ENCODE measurements around the gene NEUROD1. TPM values are rescaled to one million over a fixed set of nuclear protein-coding genes. Genes with fewer than 3 reads are reported as not detected.

NEUROD1 gene
- total RNA-seq, 2 donors from 2014 or later = not detected

DNA sequence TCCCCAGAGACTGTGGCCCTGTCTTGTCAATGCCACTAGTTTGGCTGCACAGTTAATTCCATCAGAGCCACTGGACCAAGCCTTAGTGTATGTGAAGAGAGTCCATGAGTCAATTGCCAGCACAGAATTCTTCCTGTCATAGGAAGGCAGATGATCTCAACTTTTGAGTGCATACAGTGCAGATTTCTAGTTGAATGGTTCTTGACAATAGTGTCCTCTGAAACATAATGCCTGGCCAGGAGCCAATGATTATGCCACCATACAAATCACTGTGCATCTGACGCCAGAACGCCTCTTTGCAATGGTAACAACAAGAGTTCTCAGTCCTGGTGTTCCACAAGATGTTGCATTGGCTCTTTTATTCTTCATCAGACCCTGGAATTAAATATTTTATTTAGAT is 7.1 kb downstream of the NEUROD1 start:
- Mint-ChIP-seq H3K36me3 (peaks cover 5% of the 10 kb centered on the region), H3K4me3 (no peak overlapping the region), H3K4me1 (ENCODE audit: low read depth in 2 of 2) (peaks cover 13% of the 10 kb centered on the region in 2 donors), H3K27ac (no peak overlapping the region), H3K27me3 (peaks cover 36 to 66% of the 10 kb centered on the region in 2 donors), H3K9me3 (peaks cover 4% of the 10 kb centered on the region)
- ATAC-seq (no peak), DNase-seq (ENCODE audit: low spot score) (no peak)

DNA sequence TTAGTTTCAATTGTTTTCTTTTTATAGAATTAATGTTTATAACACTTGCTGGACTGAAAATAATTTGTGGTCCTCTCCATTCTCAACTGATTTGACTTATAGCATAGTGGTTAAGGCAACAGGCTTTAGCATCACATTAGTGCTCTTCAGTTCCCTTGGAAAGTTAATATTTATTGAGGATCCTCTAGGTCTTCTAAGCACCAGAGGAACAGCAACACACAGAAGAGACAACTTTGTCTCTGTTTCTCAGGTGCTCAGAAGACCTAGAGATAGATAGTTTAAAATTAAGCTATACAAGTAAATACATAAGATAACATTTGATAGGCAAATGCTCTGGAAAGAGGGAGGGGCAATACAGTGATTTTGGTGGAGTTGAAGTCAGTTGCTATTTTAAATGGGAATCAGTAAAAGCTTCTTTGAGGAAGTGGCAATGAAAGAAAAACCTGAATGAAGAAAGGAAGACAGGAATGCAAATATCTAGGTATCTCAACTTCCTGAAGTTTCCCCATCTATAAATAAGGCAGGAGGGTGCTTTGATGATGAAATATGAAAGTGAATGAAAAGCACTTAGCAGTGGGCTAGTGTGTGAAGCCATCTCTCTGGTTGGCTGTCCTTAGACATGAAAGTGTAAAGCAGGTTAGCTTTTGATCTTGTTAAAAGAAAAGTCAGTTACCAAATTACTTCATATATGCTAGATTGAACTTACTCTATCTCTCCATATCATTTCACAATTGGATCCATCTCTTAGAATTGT is 7.9 kb downstream of the NEUROD1 start:
- Mint-ChIP-seq H3K4me3 (no peak overlapping the region), H3K27me3 (peaks cover 33 to 66% of the 10 kb centered on the region in 2 donors), H3K4me1 (ENCODE audit: low read depth in 2 of 2) (peaks cover 8% of the 10 kb centered on the region in 2 donors), H3K9me3 (no peaks in the 10 kb centered on the region), H3K36me3 (no peaks in the 10 kb centered on the region), H3K27ac (no peak overlapping the region)
- ATAC-seq = peak in 1 of 2 donors; percentile 58
- no peak for DNase-seq (ENCODE audit: low spot score)

DNA sequence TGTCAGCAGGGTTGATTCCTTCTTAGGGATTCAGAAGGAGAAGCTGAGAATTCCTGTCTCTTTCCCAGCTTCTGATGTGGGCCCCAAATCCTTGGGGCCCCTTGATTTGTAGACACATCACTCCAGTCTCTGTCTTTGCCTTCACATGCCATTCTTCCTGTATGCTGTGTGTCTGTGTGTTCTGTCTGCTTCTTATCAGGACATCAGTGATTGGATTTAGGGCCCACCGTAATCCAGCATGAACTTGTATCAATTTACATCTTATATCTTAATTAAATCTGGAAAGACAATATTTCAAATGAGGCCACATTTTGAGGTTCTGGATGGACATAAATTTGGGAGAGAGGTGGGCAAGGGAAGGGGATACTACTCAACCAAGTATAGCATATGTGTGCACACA is 9.7 kb downstream of the NEUROD1 start:
- peaks cover 8% of the 10 kb centered on the region in 2 donors for H3K4me1 Mint-ChIP-seq (ENCODE audit: low read depth in 2 of 2)
- no peak for ATAC-seq
- no peak overlapping the region for H3K4me3 Mint-ChIP-seq
- DNase-seq (ENCODE audit: low spot score) = no peak
- H3K36me3 Mint-ChIP-seq = peaks cover under 1% of the 10 kb centered on the region
- H3K9me3 Mint-ChIP-seq = no peaks in the 10 kb centered on the region
- peaks cover 30 to 53% of the 10 kb centered on the region in 2 donors for H3K27me3 Mint-ChIP-seq
- H3K27ac Mint-ChIP-seq = no peak overlapping the region

GRCh38 chr2:181667234-181667633 is 13.1 kb downstream of the NEUROD1 start:
- H3K9me3 Mint-ChIP-seq = no peaks in the 10 kb centered on the region
- no peak for ATAC-seq
- no peak overlapping the region for H3K27ac Mint-ChIP-seq
- H3K4me1 Mint-ChIP-seq (ENCODE audit: low read depth in 2 of 2) = peaks cover under 1% of the 10 kb centered on the region in 2 donors
- DNase-seq (ENCODE audit: low spot score) = no peak
- peaks cover 4% of the 10 kb centered on the region for H3K36me3 Mint-ChIP-seq
- peaks cover 21 to 30% of the 10 kb centered on the region in 2 donors for H3K27me3 Mint-ChIP-seq
- H3K4me3 Mint-ChIP-seq = no peak overlapping the region

DNA sequence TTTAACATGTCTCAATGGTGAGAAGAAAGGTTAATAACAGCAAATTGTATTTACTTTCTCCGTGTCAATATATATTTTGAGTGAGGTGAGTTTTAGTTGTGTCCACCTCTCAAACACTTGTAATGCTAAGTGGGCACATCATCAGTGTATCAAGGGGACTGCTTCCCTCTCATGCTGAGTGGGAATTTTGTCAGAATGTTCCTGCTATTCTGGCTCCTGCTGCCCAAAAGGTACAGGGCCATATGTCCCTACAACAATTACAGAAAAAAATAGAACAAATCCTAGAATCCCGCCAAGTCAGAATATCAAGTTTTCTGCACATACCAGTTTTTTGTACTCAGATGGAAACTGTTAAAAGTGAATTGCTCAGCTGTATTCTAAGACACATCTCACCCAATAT is 18.0 kb downstream of the NEUROD1 start:
- no peak for ATAC-seq
- H3K27me3 Mint-ChIP-seq = peaks cover 20 to 27% of the 10 kb centered on the region in 2 donors
- no peak overlapping the region for H3K27ac Mint-ChIP-seq
- DNase-seq (ENCODE audit: low spot score) = no peak
- H3K4me1 Mint-ChIP-seq (ENCODE audit: low read depth in 2 of 2) = peaks cover 0 to under 1% of the 10 kb centered on the region in 2 donors
- H3K36me3 Mint-ChIP-seq = peaks cover 4% of the 10 kb centered on the region
- H3K4me3 Mint-ChIP-seq = no peak overlapping the region
- H3K9me3 Mint-ChIP-seq = no peaks in the 10 kb centered on the region

DNA sequence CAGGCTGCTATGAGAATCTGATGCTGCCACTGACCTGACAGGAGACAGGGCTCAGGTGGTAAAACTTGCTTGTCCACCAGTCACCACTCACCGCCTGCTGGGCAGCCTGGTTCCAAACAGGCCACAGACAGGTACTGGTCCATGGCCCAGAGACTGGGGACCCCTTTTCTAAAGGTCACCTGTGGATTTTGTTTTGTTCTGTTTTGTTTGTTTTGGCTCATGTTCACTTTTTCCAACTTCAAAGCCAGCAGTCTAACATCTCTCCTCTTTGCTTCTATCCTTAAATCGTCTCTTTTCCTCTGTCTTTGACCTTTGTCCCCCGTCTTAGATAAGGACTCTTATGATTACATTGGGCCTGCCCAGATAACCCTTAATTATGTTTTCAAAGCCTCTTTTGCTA is 20.1 kb downstream of the NEUROD1 start:
- ATAC-seq (no peak), DNase-seq (ENCODE audit: low spot score) (no peak)
- Mint-ChIP-seq H3K9me3 (no peaks in the 10 kb centered on the region), H3K4me3 (no peak overlapping the region), H3K36me3 (no peaks in the 10 kb centered on the region), H3K4me1 (ENCODE audit: low read depth in 2 of 2) (peaks cover 0 to 7% of the 10 kb centered on the region in 2 donors), H3K27ac (no peak overlapping the region), H3K27me3 (peaks cover 26 to 38% of the 10 kb centered on the region in 2 donors)

DNA sequence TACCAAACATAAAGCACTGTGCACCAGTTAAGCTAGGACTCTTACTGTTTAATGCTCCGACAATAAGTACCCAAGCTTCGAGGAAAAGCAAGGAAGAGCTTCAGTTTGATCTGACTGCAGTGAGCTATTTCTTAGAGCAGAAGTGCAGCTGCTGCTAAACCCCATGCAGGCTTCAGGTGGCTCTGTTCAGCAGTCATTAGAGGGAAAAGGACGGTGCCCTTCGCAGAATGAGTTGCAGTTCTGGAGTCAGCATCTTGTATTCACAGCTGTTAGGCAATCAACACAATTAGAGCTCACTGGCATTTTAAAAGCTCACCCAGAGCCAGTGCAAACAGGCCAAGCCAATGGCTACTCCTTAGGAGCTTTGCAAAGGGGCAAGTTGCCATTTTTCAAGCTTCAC is 21.9 kb downstream of the NEUROD1 start:
- Mint-ChIP-seq H3K9me3 (no peaks in the 10 kb centered on the region), H3K4me3 (no peak overlapping the region), H3K27ac (no peak overlapping the region), H3K36me3 (no peaks in the 10 kb centered on the region), H3K27me3 (peaks cover 28 to 54% of the 10 kb centered on the region in 2 donors), H3K4me1 (ENCODE audit: low read depth in 2 of 2) (peaks cover 0 to 7% of the 10 kb centered on the region in 2 donors)
- ATAC-seq = no peak
- DNase-seq (ENCODE audit: low spot score) = no peak

DNA sequence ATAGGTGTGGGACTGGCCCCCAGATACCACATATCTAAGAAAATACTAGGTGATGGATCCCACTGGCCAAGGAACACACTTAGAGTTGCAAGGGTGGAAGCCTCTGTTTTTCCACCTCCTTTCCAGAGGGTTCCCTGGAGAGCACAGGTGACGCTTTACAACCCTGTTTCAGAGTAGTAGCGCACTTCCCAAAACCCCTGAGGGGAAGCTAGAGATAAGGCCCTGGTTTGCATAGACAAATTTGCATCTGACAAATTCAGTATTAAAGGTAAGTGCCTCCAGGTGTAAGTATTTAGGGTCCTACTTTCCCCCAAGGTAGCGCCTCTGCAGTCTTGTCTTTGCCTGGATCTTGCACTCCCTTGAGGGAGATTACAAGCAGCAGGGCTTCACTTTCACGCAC is 22.9 kb downstream of the NEUROD1 start:
- Mint-ChIP-seq H3K4me1 (ENCODE audit: low read depth in 2 of 2) (peaks cover 0 to 7% of the 10 kb centered on the region in 2 donors), H3K27me3 (peaks cover 34 to 62% of the 10 kb centered on the region in 2 donors), H3K36me3 (no peaks in the 10 kb centered on the region), H3K27ac (no peak overlapping the region), H3K4me3 (peak overlapping the region; percentile 75), H3K9me3 (no peaks in the 10 kb centered on the region)
- DNase-seq (ENCODE audit: low spot score) = no peak
- ATAC-seq = no peak

- ATAC-seq (peak; percentile 87 to 88), DNase-seq (ENCODE audit: low spot score) (peak; percentile 69)
- Mint-ChIP-seq H3K27ac (no peak within 1 kb of the TSS), H3K9me3 (no peaks in the 10 kb centered on the region), H3K4me1 (ENCODE audit: low read depth in 2 of 2) (peaks cover 0 to 7% of the 10 kb centered on the region in 2 donors), H3K36me3 (no peaks in the 10 kb centered on the region), H3K27me3 (peaks cover 38 to 68% of the 10 kb centered on the region in 2 donors), H3K4me3 (peak within 1 kb of the TSS; percentile 80)
These were observed 23.6 kb downstream of the NEUROD1 start, which contains the start of gene CERKL for GRCh38 chr2:181656450-181657291. TSS of gene CERKL (minus strand) at chr2:181657105. CDS start at chr2:181657006, 99 bp downstream.

DNA sequence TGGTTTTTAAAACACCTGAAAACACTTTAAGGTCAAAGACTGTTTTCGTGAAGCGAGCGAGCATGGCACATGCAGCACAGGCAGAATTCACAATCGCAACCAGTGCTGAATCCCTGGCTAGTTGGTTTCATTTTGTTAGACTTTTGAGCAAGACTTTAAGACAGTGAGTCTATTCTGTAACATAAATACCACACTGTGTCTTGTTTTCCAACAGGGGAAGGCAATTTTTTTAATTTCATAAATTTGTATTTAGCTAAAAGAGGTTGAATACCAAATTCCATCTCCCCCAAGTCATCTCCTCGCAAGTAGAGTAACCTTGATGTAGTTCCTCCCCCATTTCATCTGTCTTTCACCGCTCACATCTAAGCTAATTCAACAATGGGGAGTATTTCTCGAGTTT is 24.8 kb downstream of the NEUROD1 start:
- Mint-ChIP-seq H3K27ac (no peak overlapping the region), H3K9me3 (no peaks in the 10 kb centered on the region), H3K36me3 (no peaks in the 10 kb centered on the region), H3K27me3 (peaks cover 41 to 76% of the 10 kb centered on the region in 2 donors), H3K4me3 (no peak overlapping the region), H3K4me1 (ENCODE audit: low read depth in 2 of 2) (peaks cover 0 to 7% of the 10 kb centered on the region in 2 donors)
- DNase-seq (ENCODE audit: low spot score) (no peak), ATAC-seq (no peak)

DNA sequence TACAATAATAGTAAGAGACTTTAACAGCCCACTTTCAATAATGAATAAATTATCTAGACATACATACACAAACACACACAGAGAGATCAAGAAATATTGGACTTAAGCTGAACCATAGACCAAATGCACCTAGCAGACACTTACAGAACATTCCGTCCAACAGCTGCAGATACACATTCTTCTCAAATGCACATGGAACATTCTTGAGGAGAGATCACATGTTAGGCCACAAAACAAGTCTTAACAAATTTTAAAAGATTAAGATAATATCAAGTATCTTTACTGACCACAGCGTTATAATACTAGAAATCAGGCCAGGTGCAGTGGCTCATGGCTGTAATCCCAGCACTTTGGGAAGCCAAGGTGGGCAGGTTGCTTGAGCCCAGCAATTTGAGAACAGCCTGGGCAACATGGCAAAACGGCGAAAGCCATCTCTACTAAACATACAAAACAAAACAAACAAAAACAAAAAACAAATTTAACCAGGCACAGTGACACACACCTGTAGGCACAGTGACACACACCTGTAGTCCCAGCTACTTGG is 30.8 kb downstream of the NEUROD1 start:
- peaks cover 48 to 76% of the 10 kb centered on the region in 2 donors for H3K27me3 Mint-ChIP-seq
- H3K4me3 Mint-ChIP-seq = no peak overlapping the region
- H3K4me1 Mint-ChIP-seq (ENCODE audit: low read depth in 2 of 2) = no peaks in the 10 kb centered on the region

GRCh38 chr2:181648478-181649155 is 31.7 kb downstream of the NEUROD1 start:
- DNase-seq (ENCODE audit: low spot score) = no peak
- H3K36me3 Mint-ChIP-seq = no peaks in the 10 kb centered on the region
- no peaks in the 10 kb centered on the region for H3K9me3 Mint-ChIP-seq
- no peak for ATAC-seq
- H3K4me1 Mint-ChIP-seq (ENCODE audit: low read depth in 2 of 2) = no peaks in the 10 kb centered on the region
- peaks cover 49 to 68% of the 10 kb centered on the region in 2 donors for H3K27me3 Mint-ChIP-seq
- H3K4me3 Mint-ChIP-seq = no peak overlapping the region
- no peak overlapping the region for H3K27ac Mint-ChIP-seq

More for the DNA sequence above, 30.8 kb downstream of the NEUROD1 start:
- H3K27ac Mint-ChIP-seq = no peak overlapping the region
- ATAC-seq = no peak
- H3K36me3 Mint-ChIP-seq = no peaks in the 10 kb centered on the region
- DNase-seq (ENCODE audit: low spot score) = no peak
- H3K9me3 Mint-ChIP-seq = no peaks in the 10 kb centered on the region

GRCh38 chr2:181646415-181646987 is 33.8 kb downstream of the NEUROD1 start:
- ATAC-seq = no peak

More at GRCh38 chr2:181646415-181646987, 33.8 kb downstream of the NEUROD1 start:
- Mint-ChIP-seq H3K36me3 (no peaks in the 10 kb centered on the region), H3K27me3 (peaks cover 37 to 58% of the 10 kb centered on the region in 2 donors), H3K27ac (no peak overlapping the region), H3K4me3 (no peak overlapping the region), H3K9me3 (no peaks in the 10 kb centered on the region), H3K4me1 (ENCODE audit: low read depth in 2 of 2) (no peaks in the 10 kb centered on the region)
- DNase-seq (ENCODE audit: low spot score) = no peak
